PC-9 (cell line): ENCODE results near the gene OCA2. TPM values are rescaled to one million over a fixed set of nuclear protein-coding genes. Genes with fewer than 3 reads are reported as not detected.

Experiments
- BruUV-seq: library from RNA; stranded (reverse); fragments of 400-500 nt; replicated peaks from 2 replicates; lab custom pipeline; 2021; lab: Mats Ljungman, UMichigan
- CTCF ChIA-PET: fragments of 300-600 bp; sonication (Branson Sonifier 250); formaldehyde crosslinking; loops from one replicate; lab custom pipeline; 2022; ENCODE audit warnings: antibody characterized with exemption; lab: Charles Lee
- POLR2A ChIA-PET: fragments of 300-600 bp; sonication (Branson Sonifier 250); formaldehyde crosslinking; loops from one replicate; lab custom pipeline; 2022; ENCODE audit warnings: antibody characterized with exemption; ENCODE audit not compliant: unreplicated experiment; lab: Charles Lee
- DNase-seq, 2 experiments: peaks; one replicate each; pipeline versions ENCODE4 v3.0.0 to v3.0.0-alpha.2; 2015 to 2022; ENCODE audit warnings: mixed read lengths in 1 of 2
- H2AFZ ChIP-seq: fragments of 200-600 bp; sonication (generic); 2 replicates; pipeline ENCODE4 v1.8.1; 2017; ENCODE audit warnings: antibody characterized with exemption
- H3F3A ChIP-seq: fragments of 200-600 bp; sonication (generic); 2 replicates; pipeline ENCODE4 v1.8.1; 2017; ENCODE audit warnings: antibody characterized with exemption, mild to moderate bottlenecking, low read depth; ENCODE audit not compliant: insufficient read depth
- H3K27ac ChIP-seq: fragments of 200-600 bp; sonication (generic); 2 replicates; pipeline ENCODE4 v1.6.1; 2016; ENCODE audit warnings: mixed run types
- H3K27me3 ChIP-seq: fragments of 200-600 bp; sonication (generic); 2 replicates; pipeline ENCODE4 v1.6.1; 2016; ENCODE audit warnings: low read depth, mixed run types; ENCODE audit not compliant: insufficient read depth
- H3K36me3 ChIP-seq: fragments of 200-600 bp; sonication (generic); 2 replicates; pipeline ENCODE4 v1.6.1; 2016; ENCODE audit warnings: low read depth, mixed run types
- H3K4me1 ChIP-seq: fragments of 200-600 bp; sonication (generic); replicated peaks from 2 replicates; pipeline ENCODE4 v1.6.1; 2016; ENCODE audit warnings: mixed run types; ENCODE audit not compliant: insufficient read depth
- H3K4me2 ChIP-seq: fragments of 200-600 bp; sonication (generic); 2 replicates; pipeline ENCODE4 v1.6.1; 2017; ENCODE audit warnings: mixed run types
- H3K4me3 ChIP-seq: fragments of 200-600 bp; sonication (generic); 2 replicates; pipeline ENCODE4 v1.6.1; 2016; ENCODE audit warnings: mixed run types
- H3K79me2 ChIP-seq: fragments of 200-600 bp; sonication (generic); 2 replicates; pipeline ENCODE4 v1.6.1; 2017; ENCODE audit warnings: low read depth, mixed run types
- H3K9me2 ChIP-seq: fragments of 200-600 bp; sonication (generic); 2 replicates; pipeline ENCODE4 v1.8.1; 2017; ENCODE audit warnings: mild to moderate bottlenecking; ENCODE audit not compliant: insufficient read depth
- H3K9me3 ChIP-seq: fragments of 200-600 bp; sonication (generic); 2 replicates; pipeline ENCODE4 v1.8.1; 2016; ENCODE audit warnings: low read depth; ENCODE audit not compliant: insufficient read depth
- H4K20me1 ChIP-seq: fragments of 200-600 bp; sonication (generic); 2 replicates; pipeline ENCODE4 v1.8.1; 2017; ENCODE audit not compliant: insufficient read depth
- CTCF ChIP-seq: fragments of 200-600 bp; sonication (generic); conservative IDR thresholded peaks from 2 replicates; pipeline ENCODE4 v1.6.1; 2017; ENCODE audit warnings: mixed run types, antibody characterized with exemption, mild to moderate bottlenecking, moderate library complexity
- EZH2 ChIP-seq: fragments of 200-600 bp; sonication (generic); IDR thresholded peaks from 2 replicates; pipeline ENCODE4 v1.8.0; 2017; ENCODE audit warnings: antibody characterized with exemption, low read depth
- intact Hi-C: fragments of 100-400 bp; cut with micrococcal nuclease; formaldehyde crosslinking; loops from one replicate; pipeline ENCODE4 v1.10.0; 2022; ENCODE audit not compliant: unreplicated experiment
- total RNA-seq: library from RNA; stranded (reverse); gene quantifications from 2 replicates; pipeline ENCODE4 v1.2.3, GENCODE V29; 2021

The OCA2 gene
- total RNA-seq, 1 experiment from 2014 or later, result not detected

GRCh38 chr15:27771892-27772291 lies 327.2 kb downstream of the OCA2 start:
- intact Hi-C loops, result no loop called here
- no peaks in the 10 kb centered on the region for H3K79me2 ChIP-seq
- peaks cover 18% of the 10 kb centered on the region for H3K27me3 ChIP-seq
- no peak for DNase-seq
- no peak overlapping the region for H2AFZ ChIP-seq
- no peaks in the 10 kb centered on the region for H4K20me1 ChIP-seq
- H3K4me1 ChIP-seq, result no peaks in the 10 kb centered on the region
- BruUV-seq, result no TSS peak
- no peaks in the 10 kb centered on the region for H3K36me3 ChIP-seq
- H3F3A ChIP-seq, result no peaks in the 10 kb centered on the region
- no peak for TF ChIP-seq CTCF
- no peak for TF ChIP-seq EZH2
- H3K4me2 ChIP-seq, result no peak overlapping the region
- no peaks in the 10 kb centered on the region for H3K9me2 ChIP-seq
- no peak overlapping the region for H3K27ac ChIP-seq
- H3K4me3 ChIP-seq, result no peak overlapping the region
- no peaks in the 10 kb centered on the region for H3K9me3 ChIP-seq
- ChIA-PET POLR2A (no interaction called here), CTCF (no interaction called here)

GRCh38 chr15:27770769-27771554 lies 328.2 kb downstream of the OCA2 start:
- no peaks in the 10 kb centered on the region for H3F3A ChIP-seq
- intact Hi-C loops, result no loop called here
- no peaks in the 10 kb centered on the region for H3K36me3 ChIP-seq
- no peak overlapping the region for H3K4me2 ChIP-seq
- no peak overlapping the region for H3K27ac ChIP-seq
- CTCF ChIA-PET, result no interaction called here
- H3K79me2 ChIP-seq, result no peaks in the 10 kb centered on the region
- no peaks in the 10 kb centered on the region for H3K9me3 ChIP-seq
- H3K9me2 ChIP-seq, result no peaks in the 10 kb centered on the region
- DNase-seq, result no peak
- H2AFZ ChIP-seq, result no peak overlapping the region
- no peaks in the 10 kb centered on the region for H3K4me1 ChIP-seq
- TF ChIP-seq CTCF, result no peak
- no peak for TF ChIP-seq EZH2
- peaks cover 18% of the 10 kb centered on the region for H3K27me3 ChIP-seq
- no peak overlapping the region for H3K4me3 ChIP-seq
- H4K20me1 ChIP-seq, result no peaks in the 10 kb centered on the region
- BruUV-seq, result no TSS peak
- POLR2A ChIA-PET, result no interaction called here

- Histone ChIP-seq H3K4me3 (no peak overlapping the region), H3K9me2 (no peaks in the 10 kb centered on the region), H3K4me2 (no peak overlapping the region), H2AFZ (no peak overlapping the region), H3K36me3 (no peaks in the 10 kb centered on the region), H3K4me1 (no peaks in the 10 kb centered on the region), H4K20me1 (no peaks in the 10 kb centered on the region), H3K27me3 (peaks cover 18% of the 10 kb centered on the region), H3K9me3 (no peaks in the 10 kb centered on the region), H3K27ac (no peak overlapping the region), H3K79me2 (no peaks in the 10 kb centered on the region), H3F3A (no peaks in the 10 kb centered on the region)
- BruUV-seq, result no TSS peak
- POLR2A ChIA-PET, result no interaction called here
- CTCF ChIA-PET, result no interaction called here
- intact Hi-C loops, result no loop called here
- no peak for DNase-seq
- TF ChIP-seq EZH2 (no peak), CTCF (no peak)
These were observed 329.0 kb downstream of the OCA2 start for GRCh38 chr15:27770086-27770607.
